Stimulated activated CD8-positive, alpha-beta memory T cell treated with anti-CD3 and anti-CD28 coated beads, Interleukin-4, amount 100 ng/mL, for 48 hours (primary cell): ENCODE results near the gene BCL3.

Source experiments
- DNase-seq: peaks from one replicate; pipeline ENCODE4 v3.0.0-alpha.2; 2020

BCL3 gene

GRCh38 chr19:44795398-44795987 lies 47.0 kb downstream of the BCL3 start:
- no peak for DNase-seq

GRCh38 chr19:44796701-44797115 lies 48.2 kb downstream of the BCL3 start:
- DNase-seq = no peak

DNA sequence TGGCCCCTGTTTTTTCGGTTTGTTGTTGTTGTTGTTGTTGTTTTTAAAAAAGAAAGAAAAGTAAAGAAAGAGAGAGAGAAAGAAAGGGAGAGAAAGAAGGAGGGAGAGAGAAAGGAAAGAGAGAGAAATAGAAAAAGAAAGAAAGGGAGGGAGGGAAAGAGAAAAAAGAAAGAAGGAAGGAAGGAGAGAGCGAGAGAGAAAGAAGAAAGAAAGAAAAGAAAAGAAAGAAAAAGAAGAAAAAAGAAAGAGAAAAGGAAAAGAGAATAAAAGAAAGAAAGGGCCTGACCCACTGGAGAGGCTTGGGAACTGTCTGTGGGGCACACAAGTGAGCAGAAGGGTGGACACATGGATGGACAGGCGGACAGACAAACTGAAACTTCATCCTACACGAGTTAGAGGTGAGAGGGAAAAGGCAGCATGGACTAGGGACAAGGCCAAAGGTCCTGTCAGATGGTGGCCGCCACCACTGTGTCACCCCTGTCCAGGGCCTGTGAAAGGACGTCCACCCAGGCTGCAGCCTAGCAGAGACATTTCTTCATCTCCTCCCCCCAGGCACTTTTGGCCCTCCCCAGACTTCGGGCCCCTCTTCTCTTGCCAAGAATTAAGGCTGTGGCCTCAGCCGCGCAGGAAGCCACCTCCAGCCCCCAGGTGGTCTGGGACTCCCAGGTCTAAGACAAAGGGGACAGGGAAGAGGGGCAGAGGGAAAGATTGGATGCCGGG lies 51.3 kb downstream of the BCL3 start:
- no peak for DNase-seq

DNA sequence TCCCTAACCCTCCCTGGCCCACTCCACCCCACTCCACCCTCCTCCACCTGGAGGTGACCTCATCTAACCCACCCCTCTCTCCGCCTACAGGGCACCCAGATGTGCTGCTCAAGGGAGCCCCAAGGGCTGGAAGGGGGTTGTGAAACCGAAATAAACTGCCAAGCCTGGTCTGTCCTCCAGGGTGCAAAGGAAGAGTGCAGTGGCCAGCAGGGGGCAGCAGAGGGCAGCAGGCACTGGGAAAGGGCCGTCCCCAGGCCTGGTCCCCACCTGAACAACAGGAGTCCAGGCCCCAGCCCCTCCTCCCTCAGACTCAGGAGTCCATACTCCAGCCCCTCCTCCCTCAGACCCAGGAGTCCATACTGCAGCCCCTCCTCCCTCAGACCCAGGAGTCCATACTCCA lies 52.0 kb downstream of the BCL3 start:
- DNase-seq = peak; percentile 95

GRCh38 chr19:44803442-44804428 lies 55.2 kb downstream of the BCL3 start:
- no peak for DNase-seq

GRCh38 chr19:44806291-44806690 lies 57.8 kb downstream of the BCL3 start:
- no peak for DNase-seq

DNA sequence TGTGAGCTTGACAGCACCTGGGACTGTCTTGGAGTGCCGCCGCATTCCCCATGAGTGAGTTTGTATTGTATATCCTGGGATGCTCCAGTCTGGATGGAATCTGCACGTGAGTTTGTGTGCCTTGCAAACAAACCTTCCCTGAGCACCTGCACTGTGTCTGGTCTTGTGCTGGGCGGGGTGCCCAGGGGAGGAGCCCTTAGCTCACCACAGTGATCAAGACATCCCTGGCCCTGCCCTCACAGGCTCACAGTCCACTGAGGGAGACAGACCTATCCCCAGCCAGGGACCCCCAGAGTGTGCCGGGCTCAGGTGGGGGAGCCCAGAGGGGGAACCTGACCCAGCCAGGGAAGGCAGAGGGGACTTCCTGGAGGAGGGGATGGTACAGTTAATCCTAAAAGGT lies 58.7 kb downstream of the BCL3 start:
- no peak for DNase-seq

DNA sequence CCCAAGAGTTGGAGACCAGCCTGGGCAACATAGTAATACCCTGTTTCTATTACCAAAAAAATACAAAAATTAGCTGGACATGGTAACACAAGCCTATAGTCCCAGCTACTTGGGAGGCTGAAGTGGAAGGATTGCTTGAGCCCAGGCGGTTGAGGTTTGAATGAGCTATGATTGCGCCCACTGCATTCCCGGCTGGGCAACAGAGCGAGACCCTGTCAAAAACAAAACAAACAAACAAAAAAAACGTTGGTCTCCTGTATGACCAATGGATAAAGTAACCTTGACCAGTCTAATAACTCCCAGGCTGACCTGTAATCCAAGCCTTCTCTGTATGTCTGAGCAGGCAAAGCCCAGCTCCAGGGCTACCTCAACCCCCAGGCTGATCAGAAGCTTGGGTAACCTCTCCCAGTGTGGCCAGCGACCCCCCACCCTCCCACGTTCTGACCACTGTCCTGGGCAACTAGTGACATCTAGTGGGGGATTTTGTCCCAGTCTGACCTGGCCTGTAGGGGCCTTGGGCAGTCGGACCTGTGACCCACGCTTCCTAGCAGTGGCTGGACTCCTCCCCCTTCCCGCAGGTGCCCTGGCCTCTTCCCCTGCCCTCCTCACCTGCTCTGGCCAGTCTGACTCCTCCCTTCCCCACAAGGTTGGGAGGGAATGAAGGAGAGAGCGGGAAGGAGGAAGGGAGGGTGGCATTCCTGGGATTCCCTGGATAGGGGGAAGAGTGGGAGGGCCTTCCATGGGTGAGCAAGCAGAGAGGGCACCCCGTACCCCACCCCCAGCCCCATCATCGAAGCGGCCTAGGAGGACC lies 59.3 kb downstream of the BCL3 start:
- DNase-seq = no peak

DNA sequence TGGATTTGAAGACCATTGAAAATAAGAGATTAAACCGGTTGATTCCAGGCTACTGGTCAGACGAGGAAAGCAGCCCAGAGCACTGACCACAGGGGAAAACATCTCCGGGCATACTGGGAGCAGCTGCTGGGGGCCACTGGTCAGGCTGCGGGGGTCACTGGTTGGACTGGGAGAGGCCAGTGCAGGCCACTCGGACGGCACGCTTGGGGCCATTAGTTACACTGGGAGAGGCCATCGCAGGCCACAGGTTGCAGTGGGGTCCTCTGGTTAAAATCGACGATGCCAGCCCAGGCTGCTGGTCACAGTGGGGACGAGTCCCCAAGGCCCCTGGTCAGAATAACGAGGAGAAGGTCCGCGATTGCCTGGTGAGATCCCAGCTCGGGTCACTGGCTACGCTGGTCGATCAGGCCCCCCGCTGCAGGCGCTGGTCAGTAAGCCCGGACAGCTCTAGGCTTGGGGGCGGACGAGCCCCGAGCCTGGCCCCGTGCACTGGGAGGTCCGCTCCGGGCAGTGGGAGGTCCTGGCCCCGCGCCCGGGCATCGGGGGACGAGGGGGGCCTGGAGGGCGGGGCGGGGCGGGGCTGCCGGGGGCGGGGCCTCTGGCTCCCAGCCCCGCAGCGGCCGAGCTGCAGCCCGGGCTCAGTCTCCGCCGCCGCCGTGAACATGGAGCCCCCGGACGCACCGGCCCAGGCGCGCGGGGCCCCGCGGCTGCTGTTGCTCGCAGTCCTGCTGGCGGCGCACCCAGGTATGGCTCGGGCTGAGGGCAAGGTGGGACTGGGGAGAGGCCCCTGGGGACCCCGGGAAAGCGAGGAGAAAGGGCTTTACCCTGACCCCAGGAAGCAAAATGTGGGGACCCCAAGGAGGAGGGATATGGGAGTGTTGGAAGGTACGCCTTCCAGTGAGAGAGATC lies 60.2 kb downstream of the BCL3 start, which contains the start of gene BCAM:
Gene BCAM, plus strand, starts transcription at position 641 of the 909 bp plus-strand sequence. Its CDS starts 22 bp downstream, at position 663.
- DNase-seq = no peak
